Heart left ventricle (tissue), 16 donors: Measurements from ENCODE around the gene RPIA. TPM values are rescaled to one million over a fixed set of nuclear protein-coding genes. Genes with fewer than 3 reads are reported as not detected.

ENCODE experiments used
- ATAC-seq, 4 donors: fragments of 200-7000 bp; cut with Tn5 transposase; one replicate each; pipeline ENCODE4 v1.9.1; 2020 to 2022; ENCODE audit warnings: moderate library complexity in 4 of 4, mild to moderate bottlenecking in 3 of 4, moderate number of reproducible peaks in 1 of 4
- DNase-seq, 5 donors: peaks; one replicate each; pipeline ENCODE4 v3.0.0-alpha.2; 2020
- H3K27ac ChIP-seq, 12 donors: fragments of 200-600 bp; sonication (generic) in 4 of 12; one replicate each; pipeline versions ENCODE4 v1.5.0 to v1.8.0; 2016 to 2022; ENCODE audit warnings: mild to moderate bottlenecking in 2 of 12
- H3K27me3 ChIP-seq, 9 donors: fragments of 200-600 bp; sonication (generic) in 2 of 9; one replicate each; pipeline versions ENCODE4 v1.5.1 to v1.8.0; 2016 to 2022; ENCODE audit warnings: mild to moderate bottlenecking in 3 of 9
- H3K36me3 ChIP-seq, 9 donors: fragments of 200-600 bp; sonication (generic) in 2 of 9; one replicate each; pipeline versions ENCODE4 v1.5.0 to v1.8.0; 2018 to 2022; ENCODE audit warnings: mild to moderate bottlenecking in 2 of 9
- H3K4me1 ChIP-seq, 12 donors: fragments of 200-600 bp; sonication (generic) in 4 of 12; one replicate each; pipeline versions ENCODE4 v1.5.0 to v1.8.0; 2016 to 2022; ENCODE audit warnings: mild to moderate bottlenecking in 3 of 12
- H3K4me3 ChIP-seq, 12 donors: fragments of 200-600 bp; sonication (generic) in 4 of 12; one replicate each; pipeline versions ENCODE4 v1.5.0 to v1.8.0; 2017 to 2022; ENCODE audit warnings: mild to moderate bottlenecking in 9 of 12, moderate library complexity in 4 of 12
- H3K9me3 ChIP-seq, 12 donors: fragments of 200-600 bp; sonication (generic) in 4 of 12; one replicate each; pipeline versions ENCODE4 v1.5.0 to v1.8.0; 2016 to 2022; ENCODE audit warnings: mild to moderate bottlenecking in 1 of 12
- CTCF ChIP-seq, 12 donors: fragments of 200-600 bp; sonication (generic) in 4 of 12; IDR thresholded peaks; one replicate each; pipeline versions ENCODE4 v1.5.0 to v1.8.0; 2018 to 2022; ENCODE audit warnings: antibody characterized with exemption in 12 of 12, mild to moderate bottlenecking in 5 of 12
- POLR2A ChIP-seq, 2 donors: fragments of 450-650 bp; IDR thresholded peaks; one replicate each; pipeline ENCODE4 v1.6.1; 2017; ENCODE audit warnings: antibody characterized with exemption in 2 of 2, mild to moderate bottlenecking in 2 of 2, moderate library complexity in 2 of 2
- WGBS, 4 donors: extraction: QIAGEN DNeasy Blood & Tissue Kit in 2 of 4; methylation state at CpG; one replicate each; pipeline versions ENCODE4 v1.1.5 to v1.1.7; 2013 to 2018; 5-methylcytosine and 5-hydroxymethylcytosine counted together
- intact Hi-C, 10 donors: fragments of 100-400 bp; cut with DNase I; formaldehyde crosslinking; loops; one replicate each; pipeline versions ENCODE4 v1.11.1 to v1.14.2; 2022
- polyA plus RNA-seq, 2 donors: library from polyadenylated mRNA; stranded (reverse); fragments of 200-250 nt; gene quantifications; one replicate each; pipeline ENCODE4 v1.2.3, GENCODE V29; 2013
- total RNA-seq, 9 donors: library from RNA; depleted of rRNA in 2 of 9; stranded (reverse); fragments of >200 nt in 2 of 9; fragmentation: NEBNext Ultra II Directional in 3 of 9; extraction: Animal tissue kit (Norgen Biotek cat#: 25700) in 3 of 9; gene quantifications; one replicate each; pipeline versions ENCODE4 v1.1.0 to v1.2.4, GENCODE V29; 2016 to 2023
- donor health status: ischemic (EF 13 %, LVEDD 7.1; RV severe dilation, severe dysfunction).
- donor health status: healthy with polysubstance abuse.
- donor health status: DM: no; HTN: yes; CAD: no.
- donor health status: DM: no; HTN: no; CAD: no.
- donor health status: ischemic (EF 25% LVEDD 6.9; RV normal size, moderate dysfunction).
- donor health status: ischemic (EF 25% LVEDD 5.7; RV mildly dilated, moderate dysfunction).
- donor health status: healthy.
- donor health status: DM: yes; HTN: yes; CAD: no.
- donor health status: ischemic (EF 35%, LVEDD 5.7; RV mildly dilated, moderate dysfunction).
- donor health status: nonischemic (EF 11% LVEDD 7.7; RV severe dilation, severe dysfunction).
- donor health status: DM: yes; HTN: yes; CAD: no.
- donor health status: PGD.
- donor health status: ischemic (EF 29% LVEDD 5.4; RV normal size, mild dysfunction).
- donor health status: nonischemic (EF 23%, LVEDD 6.1; RV moderate dilation, normal function).

The RPIA gene
- total and polyA plus RNA-seq, 11 donors = 4.1 to 15.4 (median 12.6) TPM

DNA sequence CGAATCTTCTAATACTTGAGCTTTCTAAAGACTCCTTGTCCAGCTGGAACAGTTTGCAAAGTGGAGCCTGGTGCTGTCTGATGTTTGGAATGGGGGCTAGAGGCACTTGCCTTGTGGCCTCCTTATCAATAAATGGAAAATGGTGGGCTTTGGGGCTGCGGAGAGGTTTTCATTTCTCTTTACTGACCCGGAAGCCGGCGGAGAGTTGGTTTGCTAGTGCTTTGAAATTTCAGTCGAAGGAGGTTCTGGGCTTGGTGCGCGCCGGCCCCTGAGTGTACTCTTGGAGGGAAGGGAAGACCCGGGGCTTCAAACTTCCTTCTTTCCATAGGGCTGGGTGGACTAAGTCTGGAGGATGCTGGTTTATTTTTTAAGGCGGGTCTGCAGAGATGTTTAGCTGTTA lies 714 bp downstream of the RPIA start:
- Histone ChIP-seq H3K9me3 (no peaks in the 10 kb centered on the region), H3K36me3 (no peaks in the 10 kb centered on the region), H3K4me1 (peaks cover 2 to 42% (median 21%) of the 10 kb centered on the region in 12 donors), H3K27ac (peak overlapping the region; percentile 43 to 89 (median 80)), H3K4me3 (peak overlapping the region; percentile 45 to 98 (median 78)), H3K27me3 (no peaks in the 10 kb centered on the region)
- no peak for TF ChIP-seq CTCF (IDR thresholded peaks at IDR 0.05)
- no peak for TF ChIP-seq POLR2A (IDR thresholded peaks at IDR 0.05)
- 1 to 5% (median 1%) methylated on average over 11 of the region's 11 CpGs for WGBS, 4 donors
- intact Hi-C loops = loop anchor here in 2 of 10 donors (5.0 kb wide), 2 partner anchors 45 to 65 kb away; partner anchors contain the start of gene EIF2AK3 (in 1 of the 2)
- DNase-seq (peak in 2 of 5 donors; percentile 23 to 31), ATAC-seq (no peak)

GRCh38 chr2:88693911-88694414 lies 2.5 kb downstream of the RPIA start:
- Histone ChIP-seq H3K4me1 (peaks cover 2 to 56% (median 21%) of the 10 kb centered on the region in 12 donors), H3K4me3 (no peak overlapping the region), H3K9me3 (no peaks in the 10 kb centered on the region), H3K36me3 (peaks cover 0 to 6% (median 0%) of the 10 kb centered on the region in 9 donors), H3K27ac (peak overlapping the region in 7 of 12 donors; percentile 6 to 59 (median 31)), H3K27me3 (no peaks in the 10 kb centered on the region)
- peak in 1 of 5 donors; percentile 24 for DNase-seq
- intact Hi-C loops = loop anchor here in 2 of 10 donors (5.0 kb wide), 2 partner anchors 43 to 67 kb away; partner anchors contain the start of gene EIF2AK3 (in 1 of the 2)
- 68 to 81% (median 73%) methylated on average over 3 of the region's 3 CpGs for WGBS, 4 donors
- TF ChIP-seq CTCF (IDR thresholded peaks at IDR 0.05) = no peak
- TF ChIP-seq POLR2A (IDR thresholded peaks at IDR 0.05) = no peak
- ATAC-seq = no peak

GRCh38 chr2:88696611-88697010 lies 5.1 kb downstream of the RPIA start:
- no peak overlapping the region for H3K27ac ChIP-seq
- H3K4me1 ChIP-seq = peaks cover 0 to 47% (median 14%) of the 10 kb centered on the region in 12 donors
- WGBS, 4 donors = 82 to 94% (median 92%) methylated on average over 3 of the region's 3 CpGs
- TF ChIP-seq CTCF (IDR thresholded peaks at IDR 0.05) (no peak), POLR2A (IDR thresholded peaks at IDR 0.05) (no peak)
- H3K36me3 ChIP-seq = peaks cover 0 to 33% (median 16%) of the 10 kb centered on the region in 9 donors
- ATAC-seq (no peak), DNase-seq (no peak)
- intact Hi-C loops = no loop called here
- H3K9me3 ChIP-seq = no peaks in the 10 kb centered on the region
- no peak overlapping the region for H3K4me3 ChIP-seq
- no peaks in the 10 kb centered on the region for H3K27me3 ChIP-seq

GRCh38 chr2:88697370-88698026 lies 6.0 kb downstream of the RPIA start:
- DNase-seq (no peak), ATAC-seq (no peak)
- H3K4me1 ChIP-seq = peaks cover 0 to 43% (median 13%) of the 10 kb centered on the region in 12 donors
- 80 to 89% (median 82%) methylated on average over 3 of the region's 3 CpGs for WGBS, 4 donors
- H3K27ac ChIP-seq = no peak overlapping the region
- intact Hi-C loops = no loop called here
- H3K4me3 ChIP-seq = no peak overlapping the region
- H3K27me3 ChIP-seq = no peaks in the 10 kb centered on the region
- TF ChIP-seq POLR2A (IDR thresholded peaks at IDR 0.05) (no peak), CTCF (IDR thresholded peaks at IDR 0.05) (no peak)
- H3K36me3 ChIP-seq = peaks cover 0 to 40% (median 18%) of the 10 kb centered on the region in 9 donors
- no peaks in the 10 kb centered on the region for H3K9me3 ChIP-seq
